OCI-LY3 (cell line): Measurements from ENCODE around the gene PRPF4.

ENCODE experiments used
- EZH2phosphoT487 ChIP-seq: fragments of 200-600 bp; shearing (Covaris generic); IDR thresholded peaks from 2 replicates; pipeline ENCODE4 v1.6.1; 2018; ENCODE audit warnings: antibody characterized with exemption, mixed run types, low read depth
- TF ChIP-seq, protein P1 (sequence below): fragments of 200-600, 300-600 bp; sonication (generic); IDR thresholded peaks from 2 replicates; pipeline ENCODE4 v1.5.1; 2014; ENCODE audit warnings: antibody characterized with exemption, low read length, low read depth

DNA sequence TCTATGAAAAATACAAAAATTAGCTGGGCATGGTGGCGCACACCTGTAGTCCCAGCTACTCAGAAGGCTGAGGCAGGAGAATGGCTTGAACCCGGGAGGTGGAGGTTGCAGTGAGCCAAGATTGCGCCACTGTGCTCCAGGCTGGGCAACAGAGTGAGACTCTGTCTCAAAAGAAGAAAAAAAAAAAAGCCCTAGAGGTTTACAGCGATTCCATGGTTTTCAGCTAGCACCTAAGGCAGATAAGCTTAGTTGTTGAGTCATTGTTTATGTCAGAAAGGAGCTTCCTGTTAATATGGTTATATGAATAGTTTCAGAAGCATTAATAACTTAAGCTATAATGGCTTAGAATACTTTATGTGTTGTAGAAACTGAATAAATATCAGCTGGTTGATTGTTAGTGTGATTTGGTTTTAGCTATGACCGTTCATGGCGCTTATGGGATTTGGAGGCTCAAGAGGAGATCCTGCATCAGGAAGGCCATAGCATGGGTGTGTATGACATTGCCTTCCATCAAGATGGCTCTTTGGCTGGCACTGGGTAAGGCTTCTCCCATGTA, 14.7 kb downstream of the PRPF4 start:
- TF ChIP-seq, protein P1, sequence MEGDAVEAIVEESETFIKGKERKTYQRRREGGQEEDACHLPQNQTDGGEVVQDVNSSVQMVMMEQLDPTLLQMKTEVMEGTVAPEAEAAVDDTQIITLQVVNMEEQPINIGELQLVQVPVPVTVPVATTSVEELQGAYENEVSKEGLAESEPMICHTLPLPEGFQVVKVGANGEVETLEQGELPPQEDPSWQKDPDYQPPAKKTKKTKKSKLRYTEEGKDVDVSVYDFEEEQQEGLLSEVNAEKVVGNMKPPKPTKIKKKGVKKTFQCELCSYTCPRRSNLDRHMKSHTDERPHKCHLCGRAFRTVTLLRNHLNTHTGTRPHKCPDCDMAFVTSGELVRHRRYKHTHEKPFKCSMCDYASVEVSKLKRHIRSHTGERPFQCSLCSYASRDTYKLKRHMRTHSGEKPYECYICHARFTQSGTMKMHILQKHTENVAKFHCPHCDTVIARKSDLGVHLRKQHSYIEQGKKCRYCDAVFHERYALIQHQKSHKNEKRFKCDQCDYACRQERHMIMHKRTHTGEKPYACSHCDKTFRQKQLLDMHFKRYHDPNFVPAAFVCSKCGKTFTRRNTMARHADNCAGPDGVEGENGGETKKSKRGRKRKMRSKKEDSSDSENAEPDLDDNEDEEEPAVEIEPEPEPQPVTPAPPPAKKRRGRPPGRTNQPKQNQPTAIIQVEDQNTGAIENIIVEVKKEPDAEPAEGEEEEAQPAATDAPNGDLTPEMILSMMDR, result no peak
- no peak for TF ChIP-seq EZH2phosphoT487
